GM18498 (cell line): ENCODE measurements around the gene NAXE.
"Not testable (repeated sequence)": the region's sequence is repeated elsewhere in the genome, so short reads cannot be mapped to it uniquely, and the experiment has no call there.

Experiments used
- ATAC-seq: cut with Tn5 transposase; IDR thresholded peaks from one replicate; pipeline ENCODE4 v1.9.1; 2021; ENCODE audit warnings: mild to moderate bottlenecking, moderate library complexity; ENCODE audit not compliant: unreplicated experiment

NAXE gene

GRCh38 chr1:156622581-156623297 is 31.2 kb downstream of the NAXE start:
- no peak for ATAC-seq

GRCh38 chr1:156623946-156624813 is 32.6 kb downstream of the NAXE start:
- no peak for ATAC-seq

DNA sequence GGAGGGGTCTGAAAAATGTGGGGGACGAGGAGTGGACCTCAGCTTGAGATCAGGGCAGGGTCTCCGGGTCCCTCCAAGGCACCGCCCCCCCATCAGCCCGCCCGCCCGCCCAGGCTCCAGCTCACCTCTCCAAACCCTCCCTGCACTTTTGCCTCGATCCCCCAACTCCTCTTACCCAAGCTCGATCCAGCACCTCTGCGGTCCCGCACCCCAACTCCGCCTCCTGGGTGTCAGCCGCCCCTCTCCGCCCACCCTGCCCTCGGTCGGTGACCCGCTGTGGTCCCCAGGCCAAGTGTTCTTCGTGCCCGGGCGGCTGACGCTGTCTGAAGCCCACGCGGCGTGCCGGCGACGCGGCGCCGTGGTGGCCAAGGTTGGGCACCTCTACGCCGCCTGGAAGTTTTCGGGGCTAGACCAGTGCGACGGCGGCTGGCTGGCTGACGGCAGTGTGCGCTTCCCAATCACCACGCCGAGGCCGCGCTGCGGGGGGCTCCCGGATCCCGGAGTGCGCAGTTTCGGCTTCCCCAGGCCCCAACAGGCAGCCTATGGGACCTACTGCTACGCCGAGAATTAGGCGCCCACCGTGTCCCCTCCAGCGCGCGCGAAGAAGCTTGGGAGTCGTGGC is 33.3 kb downstream of the NAXE start:
- no peak for ATAC-seq

GRCh38 chr1:156625436-156626078 is 34.0 kb downstream of the NAXE start:
- no peak for ATAC-seq

DNA sequence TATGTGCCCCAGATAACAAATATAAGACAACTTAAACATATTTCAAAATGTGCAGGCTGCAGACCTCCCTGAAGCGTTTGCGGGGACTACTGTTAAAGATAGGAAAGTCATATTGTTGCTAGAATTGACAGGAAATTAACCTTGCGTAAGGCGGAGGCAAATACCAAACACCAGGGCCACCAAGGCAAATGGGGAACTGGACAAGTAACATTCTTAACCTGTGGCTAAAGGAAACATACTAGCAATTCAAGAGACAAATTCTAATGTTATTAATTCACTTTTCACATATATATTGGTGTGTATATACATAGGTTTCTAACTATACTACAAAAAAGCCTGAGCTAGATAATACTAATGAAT is 34.5 kb downstream of the NAXE start:
- ATAC-seq, result no peak

- no peak for ATAC-seq
Observed at GRCh38 chr1:156627313-156627880, 35.8 kb downstream of the NAXE start.

- no peak for ATAC-seq
Observed at GRCh38 chr1:156629823-156630449, 38.4 kb downstream of the NAXE start.

DNA sequence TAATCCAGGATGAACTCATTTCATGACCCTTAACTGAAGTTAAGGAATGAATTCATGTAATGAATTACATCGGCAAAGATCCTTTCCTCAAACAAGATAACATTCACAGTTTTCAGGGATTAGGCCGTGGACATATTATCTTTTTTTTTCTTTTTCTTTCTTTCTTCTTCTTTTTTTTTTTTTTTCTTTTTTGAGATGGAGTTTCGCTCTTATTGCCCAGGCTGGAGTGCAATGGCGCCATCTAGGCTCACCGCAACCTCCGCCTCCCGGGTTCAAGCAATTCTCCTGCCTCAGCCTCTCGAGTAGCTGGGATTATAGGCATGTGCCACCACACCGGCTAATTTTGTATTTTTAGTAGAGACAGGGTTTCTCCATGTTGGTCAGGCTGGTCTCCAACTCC is 39.6 kb downstream of the NAXE start:
- ATAC-seq, result not testable (repeated sequence)

- ATAC-seq, result no peak
Observed at GRCh38 chr1:156632355-156632754, 40.8 kb downstream of the NAXE start.

DNA sequence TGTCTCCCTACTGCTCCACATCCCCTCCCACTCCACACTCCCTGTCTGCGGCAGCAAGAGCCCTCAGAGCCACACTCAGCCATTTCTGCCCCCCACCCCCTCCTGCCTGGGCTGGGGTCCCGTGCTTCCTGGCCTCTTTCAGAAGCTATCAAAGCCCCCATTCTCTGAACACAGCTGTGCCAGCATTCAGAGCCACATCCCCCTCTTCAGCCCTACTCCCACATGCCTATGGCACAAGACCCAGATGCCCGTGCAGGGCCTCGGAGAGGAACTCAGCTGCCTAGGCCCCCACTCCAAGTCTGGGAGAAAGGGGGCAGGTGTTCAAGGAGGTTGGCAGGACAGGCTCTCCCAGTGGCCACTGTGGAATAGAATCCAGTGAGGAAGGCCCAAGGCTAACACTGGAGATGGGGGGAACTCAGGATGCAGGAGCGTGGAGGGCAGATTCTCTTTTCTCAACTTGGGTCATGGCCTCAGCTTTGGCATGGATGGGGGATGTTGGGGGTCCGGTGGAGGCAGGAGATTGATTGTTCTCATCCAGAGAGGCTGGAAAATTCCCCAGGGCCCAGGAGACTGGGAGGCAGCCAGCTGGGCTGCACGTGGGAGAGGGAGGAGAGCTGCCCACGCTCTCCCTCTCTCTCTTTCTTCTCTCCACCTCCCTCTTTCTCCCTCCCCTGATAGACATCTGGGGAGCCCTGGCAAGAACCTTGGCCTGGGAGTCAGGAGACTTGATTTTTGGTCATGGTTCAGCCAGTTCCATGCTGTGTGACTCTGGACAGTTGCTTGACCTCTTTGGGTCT is 46.8 kb downstream of the NAXE start:
- ATAC-seq, result no peak

DNA sequence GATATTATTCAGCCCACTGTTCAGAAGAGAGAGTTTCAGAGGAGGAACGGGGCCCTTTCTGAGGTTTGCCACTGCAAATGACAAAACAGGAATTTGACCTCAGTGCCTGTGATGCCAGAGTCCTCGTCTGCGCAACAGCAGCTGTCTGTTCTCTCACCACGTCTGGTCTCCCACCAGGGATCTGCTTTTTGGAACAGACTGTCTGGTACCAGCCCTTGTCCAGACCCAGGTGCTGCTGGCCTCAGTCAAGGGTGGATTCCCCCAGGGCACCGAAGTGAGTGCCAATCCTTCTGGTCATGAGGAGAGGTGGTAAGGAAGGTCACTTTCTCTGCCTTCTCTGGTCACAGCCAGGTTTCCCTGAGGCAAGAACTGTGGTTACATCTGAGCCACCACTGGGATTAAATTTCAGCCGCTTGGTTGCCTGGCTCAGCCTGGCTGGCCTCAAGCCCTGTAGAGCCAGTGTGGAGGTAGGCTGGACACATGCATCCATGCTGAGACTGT is 48.1 kb downstream of the NAXE start:
- ATAC-seq, result no peak

DNA sequence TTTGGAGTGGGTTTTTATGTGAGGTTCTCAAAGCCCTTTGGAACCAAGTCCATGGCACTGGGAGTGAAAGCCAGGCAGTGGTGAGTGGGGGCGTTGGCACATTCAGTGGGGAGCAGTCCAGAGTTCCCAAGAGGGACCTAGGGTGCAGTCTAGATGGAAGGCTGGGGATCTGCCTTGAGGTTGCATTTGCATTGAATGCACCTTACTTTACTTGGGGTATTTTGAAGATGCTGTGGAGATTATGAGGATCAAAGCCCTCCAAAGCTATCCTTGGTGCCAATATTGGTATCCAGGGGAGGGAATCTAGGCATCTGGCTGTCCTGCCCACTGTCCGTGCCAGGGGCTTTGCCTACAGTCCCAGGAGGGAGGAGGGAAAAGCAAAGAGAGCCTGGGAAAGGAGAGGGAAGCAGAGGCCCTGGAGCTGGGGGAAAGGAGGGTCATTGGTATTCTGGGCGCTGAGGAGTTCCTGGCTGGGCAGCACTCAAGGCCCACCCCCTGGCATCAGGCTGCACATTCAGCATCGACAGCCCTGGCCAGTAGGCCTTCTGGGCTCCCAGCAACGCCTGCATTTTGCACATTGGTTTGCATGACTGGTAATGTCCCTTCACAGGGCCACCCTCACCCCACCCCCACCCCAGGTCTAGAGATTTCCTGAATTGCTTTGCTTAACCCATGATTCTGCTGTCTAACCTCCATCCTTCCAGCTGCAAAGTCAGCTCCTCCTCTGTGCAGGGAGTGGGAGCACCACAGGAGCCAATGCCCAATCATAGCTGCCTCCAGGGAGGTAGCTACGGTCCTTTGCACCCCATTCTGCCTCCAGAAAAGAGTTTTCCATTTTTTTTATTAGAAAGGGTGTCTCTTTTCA is 49.5 kb downstream of the NAXE start:
- no peak for ATAC-seq

DNA sequence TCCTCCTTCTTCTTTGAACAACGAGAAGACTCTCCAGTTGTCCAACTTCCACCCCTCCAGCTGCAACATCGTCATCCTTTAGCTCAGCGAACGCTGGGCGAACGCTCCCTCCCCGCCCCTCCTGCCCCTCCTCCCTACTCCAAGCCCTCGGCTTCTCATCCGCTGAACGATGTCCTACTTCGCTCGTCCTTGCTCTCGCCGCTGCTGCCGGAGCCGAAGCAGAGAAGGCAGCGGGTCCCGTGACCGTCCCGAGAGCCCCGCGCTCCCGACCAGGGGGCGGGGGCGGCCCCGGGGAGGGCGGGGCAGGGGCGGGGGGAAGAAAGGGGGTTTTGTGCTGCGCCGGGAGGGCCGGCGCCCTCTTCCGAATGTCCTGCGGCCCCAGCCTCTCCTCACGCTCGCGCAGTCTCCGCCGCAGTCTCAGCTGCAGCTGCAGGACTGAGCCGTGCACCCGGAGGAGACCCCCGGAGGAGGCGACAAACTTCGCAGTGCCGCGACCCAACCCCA is 50.2 kb downstream of the NAXE start, which contains the start of gene BCAN:
BCAN (plus strand) TSS at position 357 of the 504 bp plus-strand sequence. CDS start 3,938 bp downstream, outside the sequence.
- no peak for ATAC-seq

DNA sequence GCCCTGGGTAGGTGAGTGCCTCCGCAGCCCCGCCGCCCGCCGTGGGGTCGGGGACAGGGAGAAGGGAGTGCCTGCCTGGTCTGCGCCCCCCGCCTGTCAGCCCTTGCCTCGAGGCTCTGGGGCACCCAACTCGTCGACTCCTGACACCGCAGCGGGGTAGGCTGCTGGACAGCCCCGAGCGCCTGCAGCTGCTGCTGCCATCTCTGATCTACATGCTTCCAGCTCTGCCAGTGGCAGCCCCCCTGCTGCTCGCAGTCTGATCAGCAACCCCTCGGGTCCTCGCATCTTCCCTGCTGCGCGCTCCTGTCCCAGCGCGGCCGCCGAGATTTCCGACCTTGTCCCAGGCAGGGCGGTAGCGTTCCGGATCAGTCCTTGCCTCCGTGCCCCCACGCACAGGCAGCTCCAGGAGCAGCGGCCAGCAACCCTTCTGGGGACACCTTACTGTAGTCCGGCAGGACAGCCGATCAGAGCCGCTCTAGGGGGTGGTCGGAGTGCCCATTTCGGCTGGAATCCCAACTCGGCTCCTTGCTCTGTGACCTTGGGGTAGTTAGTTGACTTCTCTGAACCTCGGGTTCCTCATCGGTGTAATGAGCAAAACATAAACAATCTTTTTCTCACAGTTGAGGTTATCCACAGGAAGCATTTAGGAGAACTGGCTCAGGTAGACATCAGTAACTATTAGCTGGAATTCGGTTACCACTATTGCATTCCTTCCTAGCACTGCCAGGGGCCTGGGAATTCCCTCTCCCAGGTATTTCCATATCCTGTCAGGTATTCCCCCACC is 50.9 kb downstream of the NAXE start:
- no peak for ATAC-seq

DNA sequence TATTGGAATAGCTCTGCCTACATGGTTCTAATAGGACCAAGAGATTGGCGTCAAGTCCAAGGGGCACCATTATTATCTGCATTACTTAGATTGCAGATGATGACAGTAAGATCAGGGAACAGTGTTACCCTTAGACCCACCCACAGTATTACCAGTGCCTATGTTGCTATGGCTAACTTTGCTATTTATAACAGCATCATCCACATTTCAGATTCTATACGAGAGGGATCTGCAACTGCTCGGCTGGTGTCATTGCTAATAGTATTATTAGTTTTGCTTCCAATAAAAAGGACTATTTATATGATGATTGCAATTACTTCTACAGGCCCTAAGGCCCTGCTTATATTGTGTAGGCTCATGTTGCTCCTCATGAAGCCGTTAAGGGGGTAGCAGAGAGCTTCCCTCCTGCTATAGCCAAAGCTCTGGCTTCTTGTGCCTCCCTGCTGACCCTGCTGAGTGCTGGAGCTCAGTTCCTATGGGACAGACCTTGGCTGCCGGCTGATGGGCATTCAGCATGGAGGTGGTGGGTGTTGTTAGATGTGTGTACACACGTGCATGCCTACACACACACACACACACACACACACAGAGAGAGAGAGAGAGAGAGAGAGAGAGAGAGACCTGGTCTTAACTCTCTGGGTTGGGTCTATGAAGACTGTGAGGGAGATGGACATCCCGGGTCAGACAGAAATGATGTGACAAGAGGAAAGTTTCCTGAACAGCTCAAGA is 51.6 kb downstream of the NAXE start:
- no peak for ATAC-seq

DNA sequence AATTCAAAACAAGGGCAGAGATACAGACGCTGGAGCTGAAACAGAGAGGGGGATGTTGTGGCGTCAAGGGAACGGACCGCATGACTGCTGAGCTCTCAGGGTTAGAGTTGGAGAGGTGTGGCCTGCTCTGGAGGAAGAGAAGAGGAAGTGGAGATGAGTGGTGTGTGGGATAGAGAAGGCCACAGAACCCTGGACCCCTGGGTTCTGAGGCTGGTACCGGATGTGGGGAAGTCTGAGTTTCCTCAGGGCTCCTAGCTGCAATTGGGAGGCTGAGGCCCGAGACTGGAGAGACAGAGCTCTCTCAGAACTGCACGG is 52.2 kb downstream of the NAXE start:
- peak; percentile 52 for ATAC-seq
